ENCODE results near the gene TDRD7.

The TDRD7 gene

DNA sequence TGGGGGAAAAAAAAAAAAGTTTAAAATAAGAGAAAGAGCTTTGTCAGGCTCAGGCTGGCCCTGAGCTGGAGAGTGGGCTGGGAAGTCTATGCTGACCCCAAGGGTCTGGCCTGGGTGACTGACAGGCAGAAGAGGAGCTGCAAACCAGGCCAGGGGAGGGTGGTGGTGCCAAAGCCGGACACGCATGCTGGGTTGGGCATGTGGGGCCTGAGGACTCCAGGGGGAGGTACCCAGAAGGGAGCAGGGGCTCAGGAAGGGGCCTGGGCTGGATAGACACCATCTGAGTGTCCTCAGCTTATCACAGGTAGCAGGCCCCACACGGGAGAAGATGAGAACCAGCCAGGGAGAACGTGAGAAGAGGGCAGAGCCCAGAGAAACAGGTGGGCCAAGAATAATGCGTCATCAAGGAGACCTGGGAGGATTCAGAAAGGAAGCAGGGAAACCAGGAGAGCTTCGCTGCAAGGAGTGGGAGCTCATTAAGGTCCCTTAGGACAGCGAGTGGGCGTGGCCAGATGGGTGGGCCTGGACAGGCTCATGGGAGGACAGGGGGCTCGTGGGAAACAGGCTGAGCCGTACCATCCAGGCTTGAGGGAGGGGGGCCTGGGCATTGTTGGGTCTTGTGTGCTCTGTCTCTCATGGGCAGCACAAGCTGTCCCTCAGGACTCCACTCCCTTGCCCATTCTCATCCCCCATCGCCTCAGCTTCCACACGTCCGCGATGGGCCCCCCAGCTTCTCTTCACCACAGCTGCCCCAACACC, 105.6 kb downstream of the TDRD7 start:
- TF ChIP-seq, protein P1, sequence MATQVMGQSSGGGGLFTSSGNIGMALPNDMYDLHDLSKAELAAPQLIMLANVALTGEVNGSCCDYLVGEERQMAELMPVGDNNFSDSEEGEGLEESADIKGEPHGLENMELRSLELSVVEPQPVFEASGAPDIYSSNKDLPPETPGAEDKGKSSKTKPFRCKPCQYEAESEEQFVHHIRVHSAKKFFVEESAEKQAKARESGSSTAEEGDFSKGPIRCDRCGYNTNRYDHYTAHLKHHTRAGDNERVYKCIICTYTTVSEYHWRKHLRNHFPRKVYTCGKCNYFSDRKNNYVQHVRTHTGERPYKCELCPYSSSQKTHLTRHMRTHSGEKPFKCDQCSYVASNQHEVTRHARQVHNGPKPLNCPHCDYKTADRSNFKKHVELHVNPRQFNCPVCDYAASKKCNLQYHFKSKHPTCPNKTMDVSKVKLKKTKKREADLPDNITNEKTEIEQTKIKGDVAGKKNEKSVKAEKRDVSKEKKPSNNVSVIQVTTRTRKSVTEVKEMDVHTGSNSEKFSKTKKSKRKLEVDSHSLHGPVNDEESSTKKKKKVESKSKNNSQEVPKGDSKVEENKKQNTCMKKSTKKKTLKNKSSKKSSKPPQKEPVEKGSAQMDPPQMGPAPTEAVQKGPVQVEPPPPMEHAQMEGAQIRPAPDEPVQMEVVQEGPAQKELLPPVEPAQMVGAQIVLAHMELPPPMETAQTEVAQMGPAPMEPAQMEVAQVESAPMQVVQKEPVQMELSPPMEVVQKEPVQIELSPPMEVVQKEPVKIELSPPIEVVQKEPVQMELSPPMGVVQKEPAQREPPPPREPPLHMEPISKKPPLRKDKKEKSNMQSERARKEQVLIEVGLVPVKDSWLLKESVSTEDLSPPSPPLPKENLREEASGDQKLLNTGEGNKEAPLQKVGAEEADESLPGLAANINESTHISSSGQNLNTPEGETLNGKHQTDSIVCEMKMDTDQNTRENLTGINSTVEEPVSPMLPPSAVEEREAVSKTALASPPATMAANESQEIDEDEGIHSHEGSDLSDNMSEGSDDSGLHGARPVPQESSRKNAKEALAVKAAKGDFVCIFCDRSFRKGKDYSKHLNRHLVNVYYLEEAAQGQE (IDR thresholded peaks at IDR 0.05; ENCODE audit: insufficient read depth in 1 of 2, low read depth in 2 of 2, low read length in 2 of 2): no peak
- no peak for TF ChIP-seq FOXP2 (optimal IDR thresholded peaks at IDR 0.05; ENCODE audit: borderline replicate concordance, extremely low read depth, extremely low read length, insufficient read depth)
- TF ChIP-seq SIN3A (IDR thresholded peaks at IDR 0.05; ENCODE audit: borderline replicate concordance, insufficient read depth, low read length): no peak
- TF ChIP-seq POLR2AphosphoS5 (IDR thresholded peaks at IDR 0.05; ENCODE audit: low read depth, low read length): no peak
- no peak for TF ChIP-seq TAF1 (IDR thresholded peaks at IDR 0.05; ENCODE audit: borderline replicate concordance, insufficient read depth, low read length)

DNA sequence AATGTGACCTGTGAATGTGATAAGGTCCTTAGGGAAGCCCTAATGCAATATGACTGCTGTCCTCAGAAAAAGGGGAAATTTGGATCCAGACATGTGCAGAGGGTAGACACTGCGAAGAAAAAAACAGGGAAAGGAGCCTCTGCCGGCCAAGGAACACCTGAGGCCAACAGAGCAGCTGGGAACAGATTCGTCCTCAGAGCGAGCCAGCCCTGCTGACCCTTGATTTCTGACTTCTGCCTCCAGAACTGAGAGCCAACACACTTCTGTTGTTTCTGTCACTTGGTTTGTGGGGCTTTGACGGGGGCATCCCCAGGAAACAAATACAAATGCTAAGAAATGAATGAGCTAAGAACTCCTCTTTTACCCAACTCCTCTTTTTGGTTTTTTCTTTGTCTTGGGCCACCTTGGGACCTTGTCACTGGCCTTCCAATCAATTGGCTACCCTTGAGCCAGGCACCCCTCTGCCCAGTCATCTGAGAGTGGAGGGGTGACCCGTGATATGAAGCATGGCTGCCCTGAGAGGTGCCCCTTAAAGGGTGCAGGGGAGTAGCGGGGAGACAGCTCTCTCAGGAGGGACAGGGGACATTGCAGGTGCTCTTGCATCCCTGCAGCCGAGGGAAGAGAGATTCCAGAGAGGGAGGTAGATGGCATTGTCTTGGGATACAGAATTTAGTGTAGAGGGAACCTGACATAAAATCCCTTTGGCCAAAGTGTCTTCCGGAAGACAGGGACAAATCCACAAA, 106.4 kb downstream of the TDRD7 start:
- no peak for TF ChIP-seq TAF1 (IDR thresholded peaks at IDR 0.05; ENCODE audit: borderline replicate concordance, insufficient read depth, low read length)
- TF ChIP-seq FOXP2 (optimal IDR thresholded peaks at IDR 0.05; ENCODE audit: borderline replicate concordance, extremely low read depth, extremely low read length, insufficient read depth): no peak
- no peak for TF ChIP-seq POLR2AphosphoS5 (IDR thresholded peaks at IDR 0.05; ENCODE audit: low read depth, low read length)
- no peak for TF ChIP-seq SIN3A (IDR thresholded peaks at IDR 0.05; ENCODE audit: borderline replicate concordance, insufficient read depth, low read length)
- TF ChIP-seq, protein P1 (IDR thresholded peaks at IDR 0.05; ENCODE audit: insufficient read depth in 1 of 2, low read depth in 2 of 2, low read length in 2 of 2): no peak

DNA sequence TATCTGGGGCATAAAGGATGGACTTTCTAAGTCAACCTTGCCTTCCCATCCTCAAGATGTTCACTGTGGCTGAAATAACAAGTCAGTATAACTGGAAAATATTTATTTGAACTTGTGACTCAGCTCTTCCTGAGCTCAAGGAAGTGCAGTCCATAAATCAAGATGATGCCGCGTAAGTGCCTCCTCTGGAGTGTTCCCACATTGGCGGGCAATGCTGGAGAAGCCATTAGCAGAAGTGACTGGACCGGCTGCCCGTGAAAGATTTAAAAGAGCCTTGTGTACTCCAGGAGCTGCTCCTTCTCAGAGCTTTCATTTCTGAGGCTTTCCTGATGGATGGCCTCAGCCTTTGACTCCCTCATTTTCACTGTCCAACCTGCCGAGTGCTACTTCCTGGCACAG, 107.0 kb downstream of the TDRD7 start:
- TF ChIP-seq, protein P1 (IDR thresholded peaks at IDR 0.05; ENCODE audit: insufficient read depth in 1 of 2, low read depth in 2 of 2, low read length in 2 of 2): no peak
- TF ChIP-seq SIN3A (IDR thresholded peaks at IDR 0.05; ENCODE audit: borderline replicate concordance, insufficient read depth, low read length): no peak
- TF ChIP-seq FOXP2 (optimal IDR thresholded peaks at IDR 0.05; ENCODE audit: borderline replicate concordance, extremely low read depth, extremely low read length, insufficient read depth): no peak
- no peak for TF ChIP-seq TAF1 (IDR thresholded peaks at IDR 0.05; ENCODE audit: borderline replicate concordance, insufficient read depth, low read length)
- no peak for TF ChIP-seq POLR2AphosphoS5 (IDR thresholded peaks at IDR 0.05; ENCODE audit: low read depth, low read length)

DNA sequence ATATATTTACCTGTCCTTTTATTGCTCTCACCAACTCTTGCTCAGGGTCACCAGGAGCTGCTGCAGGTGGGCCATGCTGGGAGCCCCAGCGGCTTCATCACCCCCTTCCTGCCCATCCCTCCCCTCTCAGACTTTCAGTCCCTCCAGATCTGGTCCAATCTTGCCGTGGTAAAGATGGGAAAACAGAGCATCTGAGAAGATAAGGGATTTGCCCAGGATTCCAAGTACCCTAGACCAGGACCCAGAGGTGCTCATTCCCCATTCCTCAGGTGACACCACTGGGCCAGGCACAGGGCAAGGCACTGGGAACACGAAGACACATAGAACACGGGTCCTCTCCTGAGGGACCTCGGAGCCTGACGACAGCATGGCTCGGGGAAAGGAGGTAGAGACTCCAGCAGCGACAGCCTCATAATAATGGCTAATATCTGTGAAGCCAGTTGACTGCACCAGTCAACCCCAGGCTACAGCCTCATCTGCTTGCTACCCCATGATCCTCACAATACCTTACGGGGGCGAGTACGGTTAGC, 107.6 kb downstream of the TDRD7 start:
- TF ChIP-seq FOXP2 (optimal IDR thresholded peaks at IDR 0.05; ENCODE audit: borderline replicate concordance, extremely low read depth, extremely low read length, insufficient read depth) (no peak), TAF1 (IDR thresholded peaks at IDR 0.05; ENCODE audit: borderline replicate concordance, insufficient read depth, low read length) (no peak), POLR2AphosphoS5 (IDR thresholded peaks at IDR 0.05; ENCODE audit: low read depth, low read length) (no peak), SIN3A (IDR thresholded peaks at IDR 0.05; ENCODE audit: borderline replicate concordance, insufficient read depth, low read length) (no peak)
- TF ChIP-seq, protein P1 (IDR thresholded peaks at IDR 0.05; ENCODE audit: insufficient read depth in 1 of 2, low read depth in 2 of 2, low read length in 2 of 2): no peak
